Breast epithelium (tissue), 4 donors: Measurements from ENCODE around the gene EXOC3L4. TPM values are rescaled to one million over a fixed set of nuclear protein-coding genes. Genes with fewer than 3 reads are reported as not detected.
"Not testable (repeated sequence)": the region's sequence is repeated elsewhere in the genome, so short reads cannot be mapped to it uniquely, and the experiment has no call there.

Experiments used
- DNase-seq, 2 donors: peaks; one replicate each; pipeline ENCODE4 v3.0.0-alpha.2; 2019; ENCODE audit warnings: low spot score in 2 of 2
- H3K27ac ChIP-seq, 2 donors: fragments of 200-600 bp; sonication (generic) in 1 of 2; one replicate each; pipeline ENCODE4 v1.5.1; 2016 to 2019; ENCODE audit warnings: mild to moderate bottlenecking in 1 of 2
- H3K27me3 ChIP-seq, 2 donors: fragments of 200-600 bp; sonication (generic) in 1 of 2; one replicate each; pipeline versions ENCODE4 v1.5.1 to v1.6.0; 2017 to 2019; ENCODE audit warnings: control low read depth in 1 of 2, mild to moderate bottlenecking in 1 of 2
- H3K36me3 ChIP-seq: fragments of 200-600 bp; one replicate; pipeline ENCODE4 v1.5.1; 2019
- H3K4me1 ChIP-seq, 2 donors: fragments of 200-600 bp; sonication (generic); one replicate each; pipeline ENCODE4 v1.5.1; 2016 to 2019; ENCODE audit warnings: control low read depth in 1 of 2
- H3K4me3 ChIP-seq, 3 donors: fragments of 200-600 bp; sonication (generic); 1 replicate in 2 of 3; 2 replicates in 1 of 3; pipeline ENCODE4 v1.5.1; 2016 to 2019; ENCODE audit warnings: mild to moderate bottlenecking in 3 of 3, moderate library complexity in 2 of 3
- H3K9me3 ChIP-seq, 2 donors: fragments of 200-600 bp; sonication (generic) in 1 of 2; one replicate each; pipeline ENCODE4 v1.5.1; 2016 to 2019; ENCODE audit warnings: control low read depth in 1 of 2
- POLR2A ChIP-seq: fragments of 450-650 bp; IDR thresholded peaks from one replicate; pipeline ENCODE4 v1.6.1; 2016; ENCODE audit warnings: antibody characterized with exemption, mild to moderate bottlenecking, moderate library complexity
- POLR2AphosphoS5 ChIP-seq, 3 donors: sonication (generic); formaldehyde crosslinking; IDR thresholded peaks; one replicate each; pipeline ENCODE4 v1.6.1; 2017; ENCODE audit warnings: antibody characterized with exemption in 3 of 3
- intact Hi-C: fragments of 100-400 bp; cut with DNase I; formaldehyde crosslinking; loops from one replicate; pipeline ENCODE4 v1.15.1; 2023; ENCODE audit warnings: low total_unique reads
- total RNA-seq, 3 donors: library from RNA; depleted of rRNA; stranded (reverse); fragments of >200 nt; gene quantifications; one replicate each; pipeline ENCODE4 v1.1.0, GENCODE V29; 2016
- TF ChIP-seq, protein P1 (sequence below), 3 donors: fragments of 450-650 bp; IDR thresholded peaks; one replicate each; pipeline ENCODE4 v1.5.1; 2016 to 2017; ENCODE audit warnings: antibody characterized with exemption in 3 of 3, mild to moderate bottlenecking in 3 of 3, moderate library complexity in 3 of 3

The EXOC3L4 gene
- total RNA-seq, 3 donors from 2014 or later: 0.66 to 1.0 TPM; not detected in 1

DNA sequence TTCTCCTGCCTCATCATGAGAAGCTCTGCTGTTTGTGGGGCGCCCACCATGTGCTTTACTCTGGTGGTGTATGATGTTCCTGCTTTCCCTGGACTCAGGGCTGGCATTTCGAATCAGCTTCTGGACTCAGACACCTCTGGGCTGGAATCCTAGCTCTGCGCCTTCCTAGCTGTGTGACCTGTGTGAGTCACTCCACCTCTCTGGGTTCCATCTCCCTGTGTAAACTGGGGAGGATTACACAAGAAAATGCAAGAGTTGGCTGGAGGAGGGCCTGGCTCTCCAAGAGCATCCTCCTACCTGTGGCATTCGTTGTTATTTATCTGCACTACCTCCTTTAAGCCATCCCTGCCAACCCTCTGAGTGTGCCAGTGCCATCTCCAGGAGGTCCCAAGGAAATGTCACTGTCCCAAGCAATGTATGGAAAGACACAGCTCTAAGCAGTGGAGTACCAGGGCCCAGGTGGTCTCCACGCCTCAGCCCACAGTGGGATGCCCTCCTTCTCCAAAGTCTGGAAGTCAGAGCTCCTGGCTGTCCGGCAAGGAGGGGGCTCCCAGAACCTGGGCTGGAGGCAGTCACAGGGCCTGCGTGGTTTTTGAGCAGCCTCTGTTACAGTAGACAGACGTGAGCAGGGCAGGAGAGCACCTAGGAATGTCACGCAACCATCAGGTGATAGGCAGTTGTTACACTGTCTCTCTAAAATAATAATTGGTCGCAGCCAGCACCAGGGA is 21.5 kb downstream of the EXOC3L4 start:
- no peak for TF ChIP-seq POLR2AphosphoS5 (IDR thresholded peaks at IDR 0.05)
- TF ChIP-seq POLR2A: no peak
- TF ChIP-seq, protein P1, sequence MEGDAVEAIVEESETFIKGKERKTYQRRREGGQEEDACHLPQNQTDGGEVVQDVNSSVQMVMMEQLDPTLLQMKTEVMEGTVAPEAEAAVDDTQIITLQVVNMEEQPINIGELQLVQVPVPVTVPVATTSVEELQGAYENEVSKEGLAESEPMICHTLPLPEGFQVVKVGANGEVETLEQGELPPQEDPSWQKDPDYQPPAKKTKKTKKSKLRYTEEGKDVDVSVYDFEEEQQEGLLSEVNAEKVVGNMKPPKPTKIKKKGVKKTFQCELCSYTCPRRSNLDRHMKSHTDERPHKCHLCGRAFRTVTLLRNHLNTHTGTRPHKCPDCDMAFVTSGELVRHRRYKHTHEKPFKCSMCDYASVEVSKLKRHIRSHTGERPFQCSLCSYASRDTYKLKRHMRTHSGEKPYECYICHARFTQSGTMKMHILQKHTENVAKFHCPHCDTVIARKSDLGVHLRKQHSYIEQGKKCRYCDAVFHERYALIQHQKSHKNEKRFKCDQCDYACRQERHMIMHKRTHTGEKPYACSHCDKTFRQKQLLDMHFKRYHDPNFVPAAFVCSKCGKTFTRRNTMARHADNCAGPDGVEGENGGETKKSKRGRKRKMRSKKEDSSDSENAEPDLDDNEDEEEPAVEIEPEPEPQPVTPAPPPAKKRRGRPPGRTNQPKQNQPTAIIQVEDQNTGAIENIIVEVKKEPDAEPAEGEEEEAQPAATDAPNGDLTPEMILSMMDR (IDR thresholded peaks at IDR 0.05): no peak
- intact Hi-C loops: no loop called here
- Histone ChIP-seq H3K4me3 (no peak overlapping the region), H3K27me3 (no peaks in the 10 kb centered on the region), H3K36me3 (no peaks in the 10 kb centered on the region), H3K9me3 (no peaks in the 10 kb centered on the region), H3K27ac (peak overlapping the region in 1 of 2 donors; percentile 71), H3K4me1 (peaks cover 7 to 9% of the 10 kb centered on the region in 2 donors)
- DNase-seq: no peak

DNA sequence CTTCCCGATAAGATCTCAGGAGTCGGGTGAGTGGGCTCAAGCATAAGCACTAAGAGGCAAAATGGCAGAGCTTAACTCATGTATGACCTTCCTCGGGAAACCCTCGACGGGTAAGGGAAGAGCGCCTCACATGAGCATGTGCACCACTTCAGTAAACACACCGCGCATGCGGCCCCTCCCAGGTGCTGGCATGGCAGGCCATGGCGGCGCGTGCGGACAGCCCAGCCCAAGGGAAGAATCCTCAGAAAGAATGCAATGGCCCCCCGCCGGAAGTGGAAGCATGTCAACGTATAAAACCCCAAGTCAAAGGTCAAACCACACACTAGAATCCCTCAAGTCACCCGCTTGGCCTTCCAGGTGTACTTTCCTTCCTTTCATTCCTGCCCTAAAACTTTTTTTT is 22.1 kb downstream of the EXOC3L4 start:
- peaks cover under 1 to 3% of the 10 kb centered on the region in 2 donors for H3K4me1 ChIP-seq

DNA sequence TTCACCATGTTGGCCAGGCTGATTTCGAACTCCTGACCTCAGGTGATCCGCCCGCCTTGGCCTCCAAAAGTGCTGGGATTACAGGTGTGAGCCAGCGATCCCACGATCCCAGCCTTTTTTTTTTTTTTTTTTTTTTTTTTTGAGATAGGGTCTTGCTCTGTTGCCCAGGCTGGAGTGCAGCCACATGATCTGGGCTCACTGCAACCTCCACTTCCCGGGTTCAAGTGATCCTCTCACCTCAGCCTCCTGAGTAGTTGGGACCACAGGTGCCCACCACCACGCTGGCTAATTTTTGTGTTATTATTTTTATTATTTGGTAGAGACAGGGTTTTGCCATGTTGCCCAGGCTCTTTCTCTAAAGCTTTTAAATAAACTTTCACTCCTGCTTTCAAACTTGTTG is 23.0 kb downstream of the EXOC3L4 start:
- H3K4me3 ChIP-seq, intact Hi-C loops, DNase-seq, H3K27ac ChIP-seq, H3K36me3 ChIP-seq, H3K4me1 ChIP-seq, H3K27me3 ChIP-seq, H3K9me3 ChIP-seq: not testable (repeated sequence)

More for the DNA sequence above, 22.1 kb downstream of the EXOC3L4 start:
- intact Hi-C loops: no loop called here
- TF ChIP-seq POLR2AphosphoS5 (IDR thresholded peaks at IDR 0.05) (no peak), POLR2A (no peak)
- TF ChIP-seq, protein P1 (IDR thresholded peaks at IDR 0.05): no peak
- Histone ChIP-seq H3K27me3 (no peaks in the 10 kb centered on the region), H3K9me3 (no peaks in the 10 kb centered on the region), H3K36me3 (no peaks in the 10 kb centered on the region), H3K27ac (no peak overlapping the region), H3K4me3 (no peak overlapping the region)
- no peak for DNase-seq

DNA sequence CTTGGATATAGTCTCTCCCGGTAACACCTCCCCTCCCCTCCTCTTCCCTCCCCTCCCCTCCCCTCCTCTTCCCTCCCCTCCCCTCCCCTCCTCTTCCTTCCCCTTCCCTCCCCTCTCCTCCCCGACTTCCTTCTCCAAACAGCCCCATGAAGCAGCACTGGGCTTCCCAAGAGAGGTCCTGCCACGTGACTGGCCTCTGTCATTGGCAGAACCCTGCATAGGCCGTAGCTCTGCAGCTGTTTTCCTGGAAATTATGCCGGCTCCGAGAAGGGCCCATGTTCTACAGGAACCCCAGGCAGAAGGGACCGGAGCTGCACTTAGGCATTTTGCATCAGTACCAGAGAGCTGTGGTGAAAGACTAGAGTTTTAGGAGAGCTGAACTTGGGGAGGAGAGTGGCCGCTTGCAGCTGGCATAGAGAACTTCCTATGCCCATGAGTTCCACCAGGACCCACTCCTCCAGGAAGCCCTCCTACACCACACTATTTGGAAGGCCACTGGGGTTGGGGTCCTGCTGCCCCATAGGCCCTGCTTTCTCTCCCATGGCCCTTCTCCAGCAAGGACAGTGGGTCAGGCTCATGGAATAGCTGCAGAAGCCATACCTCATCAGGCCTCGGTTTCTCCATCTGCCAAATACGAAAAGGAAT is 23.6 kb downstream of the EXOC3L4 start:
- TF ChIP-seq POLR2AphosphoS5 (IDR thresholded peaks at IDR 0.05): peak in 2 of 3 donors; percentile 37 to 69
- TF ChIP-seq, protein P1 (IDR thresholded peaks at IDR 0.05): no peak
- Histone ChIP-seq H3K27me3 (no peaks in the 10 kb centered on the region), H3K36me3 (no peaks in the 10 kb centered on the region), H3K9me3 (no peaks in the 10 kb centered on the region), H3K27ac (peak overlapping the region; percentile 22 to 85), H3K4me3 (no peak overlapping the region), H3K4me1 (peaks cover 6 to 9% of the 10 kb centered on the region in 2 donors)
- intact Hi-C loops: no loop called here
- DNase-seq: no peak

DNA sequence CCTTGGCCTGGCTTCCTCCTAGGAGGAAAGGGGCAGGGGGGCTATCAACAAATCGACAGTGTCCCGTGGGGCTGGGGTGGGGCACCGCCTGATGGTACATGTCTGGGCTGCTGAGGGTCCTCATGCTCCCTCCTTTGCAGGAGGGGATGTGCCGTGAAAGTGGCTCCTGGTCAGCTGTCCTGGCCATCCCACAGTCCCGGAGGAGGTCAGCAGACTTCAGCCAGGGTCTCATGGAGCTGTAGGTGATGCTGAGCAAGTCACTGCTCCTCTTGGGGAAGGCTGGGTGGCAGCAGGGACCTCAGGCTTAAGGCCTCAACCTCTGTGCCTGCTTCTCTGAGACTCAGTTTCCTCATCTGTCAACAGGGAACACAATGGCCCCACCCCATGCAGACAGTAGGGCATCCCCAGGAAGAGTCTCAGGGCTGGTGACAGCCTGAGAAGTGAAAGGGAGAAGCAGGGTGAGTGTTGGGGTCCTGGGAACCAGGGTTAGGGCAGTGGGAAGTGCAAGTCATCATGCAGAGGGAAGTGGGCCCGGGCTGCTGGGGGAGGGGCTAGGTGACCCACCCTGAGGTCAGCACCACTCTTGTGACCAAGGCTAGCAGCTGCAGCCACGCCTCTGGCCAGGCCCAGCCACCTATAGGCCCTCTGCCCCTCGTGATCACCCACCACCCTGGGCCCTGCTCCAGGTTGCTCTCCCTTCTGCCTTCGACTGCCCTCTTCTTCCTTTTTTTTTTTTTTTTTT is 24.3 kb downstream of the EXOC3L4 start:
- no peak for DNase-seq
- TF ChIP-seq POLR2AphosphoS5 (IDR thresholded peaks at IDR 0.05) (no peak), POLR2A (no peak)
- TF ChIP-seq, protein P1 (IDR thresholded peaks at IDR 0.05): no peak
- Histone ChIP-seq H3K27ac (peak overlapping the region; percentile 22 to 85), H3K4me3 (no peak overlapping the region), H3K27me3 (no peaks in the 10 kb centered on the region), H3K9me3 (no peaks in the 10 kb centered on the region), H3K4me1 (peaks cover 11 to 14% of the 10 kb centered on the region in 2 donors), H3K36me3 (no peaks in the 10 kb centered on the region)
- intact Hi-C loops: no loop called here

DNA sequence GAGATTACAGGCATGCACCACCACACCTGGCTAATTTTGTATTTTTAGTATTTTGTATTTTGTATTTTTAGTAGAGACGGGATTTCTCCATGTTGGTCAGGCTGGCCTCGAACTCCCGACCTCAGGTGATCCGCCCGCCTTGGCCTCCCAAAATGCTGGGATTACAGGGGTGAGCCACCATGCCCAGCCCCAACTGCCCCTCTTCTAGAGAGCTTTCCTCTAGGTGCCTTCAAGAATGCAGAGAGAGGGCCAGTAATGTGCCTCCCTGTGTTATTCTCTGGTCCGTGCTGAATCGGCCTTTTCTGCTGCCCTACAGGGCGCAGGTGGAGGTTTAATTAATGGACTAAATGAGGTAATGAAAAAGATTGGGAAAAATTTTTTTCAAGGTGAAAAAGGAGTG is 25.0 kb downstream of the EXOC3L4 start:
- H3K9me3 ChIP-seq, H3K36me3 ChIP-seq, H3K4me3 ChIP-seq, intact Hi-C loops, DNase-seq, H3K27me3 ChIP-seq: not testable (repeated sequence)
- peak overlapping the region in 1 of 2 donors; percentile 48 for H3K27ac ChIP-seq
- peaks cover 11 to 20% of the 10 kb centered on the region in 2 donors for H3K4me1 ChIP-seq
